Right lobe of liver (tissue), 4 donors: ENCODE results near the gene UROC1.

Source experiments
- CTCF ChIP-seq, 4 donors: fragments of 200-600 bp in 3 of 4; fragments of 450-650 bp in 1 of 4; IDR thresholded peaks; one replicate each; pipeline versions ENCODE4 v1.5.1 to v1.8.0; 2016 to 2022; ENCODE audit warnings: antibody characterized with exemption in 4 of 4, mild to moderate bottlenecking in 2 of 4
- POLR2A ChIP-seq: fragments of 450-650 bp; IDR thresholded peaks from one replicate; pipeline ENCODE4 v1.6.1; 2017; ENCODE audit warnings: antibody characterized with exemption, mild to moderate bottlenecking
- donor health status: DM: no; HTN: no; CAD: no.
- donor health status: DM: no; HTN: no; CAD: no.
- donor health status: DM: no; HTN: yes; CAD: no.

GRCh38 chr3:126549861-126550487, 32.4 kb upstream of the UROC1 start:
- TF ChIP-seq CTCF (IDR thresholded peaks at IDR 0.05): no peak
- no peak for TF ChIP-seq POLR2A
